ENCODE measurements around the gene TLR1. TPM values are rescaled to one million over a fixed set of nuclear protein-coding genes. Genes with fewer than 3 reads are reported as not detected.

TLR1 gene
- total RNA-seq, 1 experiment from 2014 or later, result not detected

- Histone ChIP-seq H3K27ac (ENCODE audit: insufficient read length, low read depth, low read length) (no peak overlapping the region), H3T11ph (ENCODE audit: low read length) (no peak overlapping the region), H3K79me2 (ENCODE audit: insufficient read depth, low read length) (no peaks in the 10 kb centered on the region), H3K4me2 (ENCODE audit: insufficient read depth, insufficient read length, low read length) (no peak overlapping the region), H3K23me2 (ENCODE audit: insufficient read length, low read depth, low read length, poor library complexity, severe bottlenecking) (no peaks in the 10 kb centered on the region), H3K27me3 (ENCODE audit: insufficient read depth, low read length) (no peaks in the 10 kb centered on the region), H2BK20ac (ENCODE audit: low read depth, low read length, poor library complexity, severe bottlenecking) (no peak overlapping the region), H3K18ac (ENCODE audit: insufficient read length, low read depth, low read length) (no peak overlapping the region), H2BK15ac (ENCODE audit: low read depth, low read length) (no peak overlapping the region), H4K91ac (ENCODE audit: insufficient read length, low read depth, low read length) (no peak overlapping the region), H3K9ac (ENCODE audit: extremely low read depth, insufficient read length, low read length) (no peak overlapping the region), H3K79me1 (ENCODE audit: insufficient read depth, low read depth, low read length, poor library complexity, severe bottlenecking) (no peaks in the 10 kb centered on the region), H3K23ac (ENCODE audit: insufficient read length, low read depth, low read length) (no peak overlapping the region), H2BK12ac (ENCODE audit: insufficient read length, low read depth, low read length) (no peak overlapping the region), H3K14ac (ENCODE audit: insufficient read depth, low read length) (no peak overlapping the region), H3K56ac (ENCODE audit: insufficient read length, low read depth, low read length) (no peak overlapping the region), H2BK120ac (ENCODE audit: low read depth, low read length, poor library complexity, severe bottlenecking) (no peak overlapping the region), H3K4me1 (ENCODE audit: insufficient read depth, low read length) (no peaks in the 10 kb centered on the region), H2AFZ (ENCODE audit: low read length) (no peak overlapping the region), H3K4ac (ENCODE audit: low read depth, low read length) (no peak overlapping the region), H4K5ac (ENCODE audit: insufficient read length, low read depth, low read length) (no peak overlapping the region), H2AK5ac (ENCODE audit: insufficient read length, low read length) (no peak overlapping the region), H2BK5ac (ENCODE audit: insufficient read length, low read length) (no peak overlapping the region), H4K20me1 (ENCODE audit: control insufficient read depth, insufficient read depth, insufficient read length) (no peaks in the 10 kb centered on the region), H4K8ac (replicated peaks; ENCODE audit: insufficient read length, low read depth, low read length) (no peak overlapping the region), H3K9me3 (ENCODE audit: control insufficient read depth, low read depth, low read length) (peaks cover 7% of the 10 kb centered on the region)
- Mint-ChIP-seq H3K4me3 (no peak overlapping the region), H3K36me3 (ENCODE audit: insufficient read depth in 1 of 3, low read depth in 3 of 3) (peaks cover 2 to 8% (median 2%) of the 10 kb centered on the region in 3 experiments; a peak in 5 of 7 replicates), H3K4me1 (no peaks in the 10 kb centered on the region), H3K27me3 (ENCODE audit: low read depth) (peaks cover 7% of the 10 kb centered on the region), H3K9me3 (peaks cover 9 to 11% of the 10 kb centered on the region in 2 experiments; a peak in 4 of 5 replicates), H3K27ac (no peak overlapping the region)
- no peak for DNase-seq
- WGBS (ENCODE audit: extremely low coverage, insufficient read length, low lambda C conversion rate), result no CpG with 5 or more reads among the region's 27 CpGs
- TF ChIP-seq CTCF (conservative IDR thresholded peaks at IDR 0.05), result no peak
Measured at GRCh38 chr4:38823766-38824165, 19.2 kb upstream of the TLR1 start.
